B cell (primary cell): Measurements from ENCODE around the gene IL22RA1.

Experiments used
- CTCF ChIP-seq: fragments of 200-600 bp; IDR thresholded peaks from one replicate; pipeline ENCODE4 v1.8.0; 2022; ENCODE audit warnings: antibody characterized with exemption, mild to moderate bottlenecking
- EZH2 ChIP-seq: IDR thresholded peaks from 2 replicates; pipeline ENCODE4 v1.6.1; 2012; ENCODE audit warnings: borderline replicate concordance, low read depth, mild to moderate bottlenecking, moderate library complexity, low read length; ENCODE audit not compliant: insufficient read depth, poor library complexity, severe bottlenecking

- TF ChIP-seq CTCF (no peak), EZH2 (no peak)
These were observed 3.8 kb downstream of the IL22RA1 start for GRCh38 chr1:24139222-24139489.
